ENCODE results near the gene C14orf180.
"Not testable (repeated sequence)": the region's sequence is repeated elsewhere in the genome, so short reads cannot be mapped to it uniquely, and the experiment has no call there.

C14orf180 gene

GRCh38 chr14:104577426-104577825 lies 2.1 kb upstream of the C14orf180 start:
- no peak for TF ChIP-seq CTCF (IDR thresholded peaks at IDR 0.05; ENCODE audit: extremely low read depth, insufficient read depth, missing control alignments)
- DNase-seq (ENCODE audit: low spot score), result no peak
- in situ Hi-C loops (cut with MboI; ENCODE audit: low pct_unique_long_range_greater_than_20kb, low sequenced_read_pairs, unreplicated experiment), result no loop called here

DNA sequence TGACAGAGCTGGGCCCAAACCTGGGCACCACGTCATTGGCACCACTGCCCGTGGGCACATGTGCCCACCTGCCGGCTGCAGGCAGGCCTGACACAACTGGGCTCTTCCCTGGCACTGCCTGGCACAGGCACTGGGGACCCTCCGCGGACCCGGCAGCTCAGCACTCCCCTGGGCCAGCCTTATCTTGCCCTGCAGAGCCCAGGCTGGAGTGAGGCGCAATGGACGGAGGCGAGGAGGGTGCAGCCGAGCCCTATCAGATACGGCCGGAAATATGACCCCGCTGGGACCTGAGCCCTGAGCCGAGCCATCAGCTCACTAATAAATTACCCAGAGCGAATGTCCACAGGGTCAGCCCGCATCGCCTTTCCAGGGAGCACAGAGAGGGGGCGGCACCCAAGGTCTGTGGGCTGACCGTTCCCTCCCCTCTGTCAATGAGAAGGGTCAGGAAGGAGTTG lies 1.7 kb upstream of the C14orf180 start:
- TF ChIP-seq CTCF (IDR thresholded peaks at IDR 0.05; ENCODE audit: extremely low read depth, insufficient read depth, missing control alignments), result no peak
- in situ Hi-C loops (cut with MboI; ENCODE audit: low pct_unique_long_range_greater_than_20kb, low sequenced_read_pairs, unreplicated experiment), result no loop called here
- DNase-seq (ENCODE audit: low spot score), result no peak

DNA sequence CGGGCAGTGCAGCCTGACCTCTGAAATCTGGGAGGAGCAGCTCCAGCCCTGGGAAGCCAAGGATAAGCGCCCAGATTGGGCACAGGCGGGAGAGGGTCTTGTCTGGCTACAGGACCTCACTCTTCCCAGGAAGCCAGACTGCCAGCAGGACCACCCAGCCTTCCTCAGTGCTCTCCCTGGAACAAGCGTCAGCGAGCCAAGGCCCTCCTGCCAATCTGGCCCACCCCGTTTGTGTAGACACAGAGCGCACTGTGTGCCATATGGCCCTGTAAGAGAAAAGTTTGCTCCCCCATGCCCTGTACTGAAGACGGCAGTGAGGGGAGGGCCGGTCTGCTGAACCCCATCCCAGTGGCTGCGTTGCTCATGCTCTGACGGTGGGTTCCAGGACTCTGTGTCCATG lies 1.2 kb upstream of the C14orf180 start:
- in situ Hi-C loops (cut with MboI; ENCODE audit: low pct_unique_long_range_greater_than_20kb, low sequenced_read_pairs, unreplicated experiment), result no loop called here
- DNase-seq (ENCODE audit: low spot score), result no peak

GRCh38 chr14:104579939-104580338 lies 375 bp downstream of the C14orf180 start:
- in situ Hi-C loops (cut with MboI; ENCODE audit: low pct_unique_long_range_greater_than_20kb, low sequenced_read_pairs, unreplicated experiment), result not testable (repeated sequence)

More for the DNA sequence above, 1.2 kb upstream of the C14orf180 start:
- TF ChIP-seq CTCF (IDR thresholded peaks at IDR 0.05; ENCODE audit: extremely low read depth, insufficient read depth, missing control alignments), result no peak

DNA sequence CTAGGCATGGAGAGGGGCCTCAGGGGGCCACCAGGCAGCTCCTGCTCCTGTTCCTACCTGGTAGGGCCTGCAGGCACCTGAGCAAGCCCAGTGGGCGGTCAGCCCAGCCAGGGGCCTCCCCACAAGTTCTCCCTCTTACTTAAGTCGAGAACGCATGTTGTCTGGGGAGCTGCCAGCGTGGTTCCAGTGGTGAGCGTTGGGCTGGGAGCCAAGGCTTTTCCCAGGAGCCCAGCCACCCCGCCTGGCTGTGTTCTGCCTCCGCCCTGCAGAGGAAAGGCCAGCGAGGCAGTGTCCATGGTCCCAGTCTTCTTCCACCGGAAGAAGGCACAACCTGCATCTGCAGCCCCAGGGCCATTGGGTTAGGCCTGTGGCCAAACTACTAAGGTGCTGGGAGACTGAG lies 1.4 kb downstream of the C14orf180 start:
- DNase-seq (ENCODE audit: low spot score), result no peak
- no peak for TF ChIP-seq CTCF (IDR thresholded peaks at IDR 0.05; ENCODE audit: extremely low read depth, insufficient read depth, missing control alignments)
- in situ Hi-C loops (cut with MboI; ENCODE audit: low pct_unique_long_range_greater_than_20kb, low sequenced_read_pairs, unreplicated experiment), result no loop called here

More at GRCh38 chr14:104579939-104580338, 375 bp downstream of the C14orf180 start:
- not testable (repeated sequence) for DNase-seq (ENCODE audit: low spot score)

- no peak for TF ChIP-seq CTCF (IDR thresholded peaks at IDR 0.05; ENCODE audit: extremely low read depth, insufficient read depth, missing control alignments)
- DNase-seq (ENCODE audit: low spot score), result no peak
- in situ Hi-C loops (cut with MboI; ENCODE audit: low pct_unique_long_range_greater_than_20kb, low sequenced_read_pairs, unreplicated experiment), result no loop called here
These were observed 2.0 kb downstream of the C14orf180 start for GRCh38 chr14:104581521-104581920.

- no peak for TF ChIP-seq CTCF (IDR thresholded peaks at IDR 0.05; ENCODE audit: extremely low read depth, insufficient read depth, missing control alignments)
- DNase-seq (ENCODE audit: low spot score), result no peak
- in situ Hi-C loops (cut with MboI; ENCODE audit: low pct_unique_long_range_greater_than_20kb, low sequenced_read_pairs, unreplicated experiment), result no loop called here
These were observed 2.4 kb downstream of the C14orf180 start for GRCh38 chr14:104582005-104582404.
